Measurements from ENCODE around the gene B9D2.
A peak's percentile ranks its signal among the peaks of the same experiment; 100 is the strongest.

The B9D2 gene

GRCh38 chr19:41363753-41364523 lies at the start of gene B9D2:
Gene B9D2, minus strand, starts transcription at chr19:41364149. Its CDS starts 630 bp downstream, at chr19:41363519.
- peak; percentile 93 for ATAC-seq
- no peak for TF ChIP-seq ESRRG (CRISPR knock-in tag; IDR thresholded peaks at IDR 0.05)
- no peak for TF ChIP-seq ZNF565 (CRISPR knock-in tag; conservative IDR thresholded peaks at IDR 0.05; ENCODE audit: low read depth)
- TF ChIP-seq RARB (CRISPR knock-in tag; IDR thresholded peaks at IDR 0.05), result no peak
- TF ChIP-seq GLIS3 (CRISPR knock-in tag; IDR thresholded peaks at IDR 0.05), result no peak
- no peak for TF ChIP-seq ARNTL (CRISPR knock-in tag; IDR thresholded peaks at IDR 0.05; ENCODE audit: borderline replicate concordance, low read depth)
- no peak for TF ChIP-seq ZC3H10 (CRISPR knock-in tag; IDR thresholded peaks at IDR 0.05)
- TF ChIP-seq PPARA (CRISPR knock-in tag; IDR thresholded peaks at IDR 0.05; ENCODE audit: borderline replicate concordance), result no peak
- no peak for TF ChIP-seq OSR1 (CRISPR knock-in tag; IDR thresholded peaks at IDR 0.05)
- TF ChIP-seq CSDC2 (CRISPR knock-in tag; IDR thresholded peaks at IDR 0.05), result no peak

GRCh38 chr19:41412953-41413352 lies 49.0 kb upstream of the B9D2 start:
- TF ChIP-seq SNAI2 (CRISPR knock-in tag; IDR thresholded peaks at IDR 0.05), result no peak
- no peak for TF ChIP-seq TSHZ2 (CRISPR knock-in tag; IDR thresholded peaks at IDR 0.05)
- no peak for TF ChIP-seq ISL1 (CRISPR knock-in tag; IDR thresholded peaks at IDR 0.05)
- no peak for TF ChIP-seq ARNTL (CRISPR knock-in tag; IDR thresholded peaks at IDR 0.05; ENCODE audit: borderline replicate concordance, low read depth)
- TF ChIP-seq BACH2 (CRISPR knock-in tag; IDR thresholded peaks at IDR 0.05; ENCODE audit: borderline replicate concordance), result no peak
- no peak for TF ChIP-seq TOX (CRISPR knock-in tag; IDR thresholded peaks at IDR 0.05; ENCODE audit: borderline replicate concordance)
- TF ChIP-seq PPARA (CRISPR knock-in tag; IDR thresholded peaks at IDR 0.05; ENCODE audit: borderline replicate concordance), result no peak
- TF ChIP-seq PATZ1 (CRISPR knock-in tag; IDR thresholded peaks at IDR 0.05; ENCODE audit: borderline replicate concordance), result no peak
- no peak for TF ChIP-seq ZFP30 (CRISPR knock-in tag; IDR thresholded peaks at IDR 0.05)
- TF ChIP-seq CSDC2 (CRISPR knock-in tag; IDR thresholded peaks at IDR 0.05), result no peak
- no peak for TF ChIP-seq CSRNP3 (CRISPR knock-in tag; IDR thresholded peaks at IDR 0.05)
- no peak for TF ChIP-seq RARB (CRISPR knock-in tag; IDR thresholded peaks at IDR 0.05)
- no peak for TF ChIP-seq OSR1 (CRISPR knock-in tag; IDR thresholded peaks at IDR 0.05)
- no peak for TF ChIP-seq CREB5 (CRISPR knock-in tag; IDR thresholded peaks at IDR 0.05; ENCODE audit: low read depth)
- TF ChIP-seq ZFP3 (CRISPR knock-in tag; IDR thresholded peaks at IDR 0.05), result no peak
- TF ChIP-seq GLIS3 (CRISPR knock-in tag; IDR thresholded peaks at IDR 0.05), result no peak
- no peak for TF ChIP-seq TCF4 (CRISPR knock-in tag; IDR thresholded peaks at IDR 0.05; ENCODE audit: borderline replicate concordance)
- no peak for TF ChIP-seq POU6F1 (CRISPR knock-in tag; IDR thresholded peaks at IDR 0.05; ENCODE audit: borderline replicate concordance, low read depth)
- no peak for TF ChIP-seq ZNF565 (CRISPR knock-in tag; conservative IDR thresholded peaks at IDR 0.05; ENCODE audit: low read depth)
- ATAC-seq, result no peak

Measured in SK-N-SH treated with all-trans-retinoic acid at 6 μM for 48 hours (cell line).